Fibroblast of skin of right quadriceps (primary cell): ENCODE results near the gene SIPA1L3.
A peak's percentile ranks its signal among the peaks of the same experiment; 100 is the strongest.

Experiments
- DNase-seq: peaks from one replicate; pipeline ENCODE4 v3.0.0-alpha.2; 2013

Gene SIPA1L3

DNA sequence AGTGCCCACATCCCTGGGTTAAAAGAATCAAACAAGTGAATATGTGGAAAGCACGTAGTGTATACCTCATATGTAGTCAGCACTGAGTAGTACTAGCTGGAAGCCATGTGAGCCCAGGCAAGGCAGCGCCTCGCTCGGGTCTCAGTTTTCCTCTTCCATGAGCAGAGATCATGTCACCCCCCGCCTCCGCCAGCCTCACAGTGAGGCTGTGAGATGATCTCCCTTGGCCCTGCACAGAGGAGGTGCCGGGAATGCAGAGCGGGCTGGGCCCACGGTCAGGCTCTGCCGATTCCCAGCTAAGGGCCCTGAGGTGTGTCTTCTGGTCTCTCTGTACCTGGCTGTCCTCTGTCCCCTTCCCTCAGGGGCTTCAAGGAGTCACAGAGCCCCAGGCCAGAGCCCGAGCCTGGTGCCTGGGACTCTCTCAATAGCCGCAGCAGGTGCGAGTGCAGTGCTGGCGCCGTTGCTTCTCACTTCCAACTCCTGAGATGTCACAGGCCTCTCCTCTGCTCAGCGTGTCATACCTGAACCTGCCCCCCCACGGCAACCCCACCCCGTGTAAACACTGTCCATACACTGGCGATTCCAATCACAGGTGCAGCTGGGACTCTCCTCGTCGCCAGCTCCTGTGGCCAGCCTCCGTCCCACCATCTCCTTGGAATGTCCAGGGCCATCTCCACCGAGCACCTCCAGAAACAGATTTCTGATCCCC is 290.1 kb downstream of the SIPA1L3 start:
- no peak for DNase-seq

DNA sequence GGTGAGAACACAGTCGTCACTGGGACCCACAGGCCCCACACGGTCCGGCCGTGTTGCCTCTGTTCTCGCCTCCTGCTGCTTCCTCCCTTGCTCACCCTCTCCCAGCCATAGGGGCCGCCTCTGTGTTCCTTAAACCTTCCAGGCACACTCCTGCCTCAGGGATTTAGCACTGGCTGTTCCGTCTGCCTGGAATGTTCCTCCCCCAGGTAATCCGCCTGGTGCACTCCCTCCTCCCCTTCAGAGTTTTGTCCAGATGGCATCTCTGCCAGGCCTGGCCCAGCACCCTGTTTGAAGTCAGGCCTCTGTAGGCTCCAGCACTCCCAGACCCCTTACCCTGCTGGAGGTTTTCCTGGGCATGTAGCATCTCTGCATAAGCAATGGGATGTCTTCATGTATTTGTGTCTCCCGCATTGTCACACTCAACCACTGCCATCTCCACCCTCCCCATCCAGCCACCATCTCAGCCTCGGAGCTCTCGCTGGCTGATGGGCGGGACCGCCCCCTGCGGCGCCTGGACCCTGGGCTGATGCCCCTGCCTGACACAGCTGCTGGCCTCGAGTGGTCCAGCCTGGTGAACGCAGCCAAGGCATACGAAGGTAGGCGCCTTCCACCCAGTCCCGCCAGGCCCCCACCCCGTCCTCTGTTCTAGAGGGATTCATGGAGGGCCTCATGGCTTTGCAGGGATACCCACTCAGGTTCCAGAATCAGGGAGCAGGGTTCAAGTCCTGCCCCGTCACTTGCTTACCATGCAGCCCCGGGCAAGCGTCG is 291.1 kb downstream of the SIPA1L3 start:
- DNase-seq, result no peak

DNA sequence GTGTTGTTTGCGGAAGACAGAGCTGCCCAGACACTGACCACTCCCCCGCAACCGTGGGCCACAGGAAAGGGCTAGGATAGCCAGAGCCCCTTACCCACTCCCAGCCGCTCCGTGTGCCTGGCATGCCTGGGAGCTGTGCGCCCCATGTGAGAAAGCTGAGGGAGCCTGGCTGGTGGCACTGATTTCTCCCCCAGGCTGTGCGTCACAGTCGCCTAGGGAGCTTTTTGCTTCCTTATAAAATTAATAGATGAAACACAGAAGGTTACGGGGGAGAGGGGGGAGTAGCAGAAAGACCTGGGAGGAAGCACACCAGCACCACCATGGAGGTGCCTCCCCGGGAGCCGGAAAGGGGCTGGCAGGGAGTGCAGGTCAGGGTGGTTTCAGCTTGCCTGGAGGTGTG is 292.3 kb downstream of the SIPA1L3 start:
- DNase-seq, result no peak

DNA sequence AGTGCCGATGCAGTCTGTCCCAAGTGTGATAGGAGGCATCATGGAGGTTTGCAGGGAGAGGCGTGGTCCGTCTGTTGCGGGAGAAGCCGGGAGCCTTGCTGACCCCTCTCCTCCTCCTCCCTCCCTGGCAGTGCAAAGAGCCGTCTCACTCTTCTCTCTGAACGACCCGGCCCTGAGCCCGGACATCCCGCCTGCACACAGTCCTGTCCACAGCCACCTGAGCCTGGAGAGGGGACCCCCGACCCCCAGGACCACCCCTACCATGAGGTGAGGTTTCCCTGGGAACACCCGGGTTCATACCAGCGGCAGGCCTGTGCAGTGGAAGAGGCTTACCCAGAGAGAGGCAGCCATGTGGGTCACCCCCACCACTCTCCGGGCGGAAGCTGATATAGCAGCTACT is 294.7 kb downstream of the SIPA1L3 start:
- no peak for DNase-seq

DNA sequence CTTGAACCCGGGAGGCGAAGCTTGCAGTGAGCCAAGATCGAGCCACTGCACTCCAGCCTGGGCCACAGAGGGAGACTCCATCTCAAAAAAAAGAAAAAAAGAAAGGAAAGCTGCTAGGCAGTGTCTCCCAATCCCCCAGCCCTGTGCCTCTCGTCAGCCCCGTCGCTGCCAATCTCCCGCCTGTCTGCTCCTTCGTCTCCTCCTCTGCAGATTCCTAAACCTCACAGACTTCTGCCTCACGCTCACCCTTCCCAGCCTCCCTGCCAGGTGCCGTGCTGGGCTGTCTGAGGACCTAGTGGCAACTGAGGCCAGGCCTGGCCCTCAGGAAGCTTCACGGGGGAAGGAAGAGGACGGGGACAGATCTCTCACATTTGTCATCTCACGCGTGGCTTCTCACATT is 295.5 kb downstream of the SIPA1L3 start:
- no peak for DNase-seq

DNA sequence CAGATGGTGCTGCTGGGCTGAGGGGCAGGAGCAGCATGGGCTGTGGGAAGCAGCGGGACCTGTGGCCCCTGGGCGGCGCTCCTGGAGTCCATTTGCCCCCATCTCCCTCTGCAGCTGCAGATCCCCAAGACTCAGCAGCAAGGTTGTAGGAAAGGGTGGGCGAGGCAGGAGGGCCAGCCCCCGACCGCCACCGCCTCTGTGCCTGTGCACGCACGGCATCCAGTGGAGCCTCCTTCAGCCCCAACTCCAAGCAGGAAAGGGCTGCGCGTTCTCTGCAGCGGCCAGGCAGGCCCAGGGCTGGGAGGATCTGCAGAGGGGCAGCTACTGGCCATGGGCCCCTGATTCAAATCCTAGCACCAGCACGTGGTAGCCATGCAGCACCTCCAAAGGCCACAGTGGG is 296.2 kb downstream of the SIPA1L3 start:
- DNase-seq, result no peak

DNA sequence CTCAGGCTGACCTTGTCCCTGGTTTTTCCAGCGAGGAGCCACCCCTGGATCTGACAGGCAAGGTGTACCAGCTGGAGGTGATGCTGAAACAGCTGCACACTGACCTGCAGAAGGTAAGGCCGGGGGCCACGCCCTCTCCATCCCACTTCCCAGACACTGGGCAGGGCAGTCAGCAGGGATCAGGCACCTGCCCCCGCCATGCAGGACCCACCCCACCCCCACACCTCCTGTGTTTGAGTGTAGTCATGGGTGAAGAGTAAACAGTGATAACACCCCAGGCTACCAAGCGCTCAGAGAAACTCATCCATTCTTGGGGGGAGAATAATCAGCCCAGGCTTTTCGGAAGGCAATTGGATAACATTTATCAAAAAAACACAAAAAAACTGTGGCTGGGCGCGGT is 297.1 kb downstream of the SIPA1L3 start:
- no peak for DNase-seq

DNA sequence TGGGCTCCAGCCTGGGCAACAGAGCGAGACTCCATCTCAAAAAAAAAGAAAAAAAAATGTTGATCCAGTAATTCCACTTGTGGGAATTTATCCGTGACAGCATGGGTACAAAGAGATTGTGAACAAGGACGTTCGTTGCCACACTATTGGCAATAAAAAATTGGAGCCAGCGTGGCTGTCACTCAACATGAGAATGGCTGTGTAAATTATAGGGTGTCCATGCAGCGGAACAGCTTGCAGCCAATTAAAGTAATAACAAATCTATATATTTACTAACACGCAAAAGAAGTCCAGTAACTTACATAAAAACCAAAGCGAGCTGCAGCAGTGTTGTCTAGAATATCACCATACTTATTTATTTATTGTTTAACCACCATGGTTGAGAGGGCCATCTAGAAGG is 297.7 kb downstream of the SIPA1L3 start:
- no peak for DNase-seq

DNA sequence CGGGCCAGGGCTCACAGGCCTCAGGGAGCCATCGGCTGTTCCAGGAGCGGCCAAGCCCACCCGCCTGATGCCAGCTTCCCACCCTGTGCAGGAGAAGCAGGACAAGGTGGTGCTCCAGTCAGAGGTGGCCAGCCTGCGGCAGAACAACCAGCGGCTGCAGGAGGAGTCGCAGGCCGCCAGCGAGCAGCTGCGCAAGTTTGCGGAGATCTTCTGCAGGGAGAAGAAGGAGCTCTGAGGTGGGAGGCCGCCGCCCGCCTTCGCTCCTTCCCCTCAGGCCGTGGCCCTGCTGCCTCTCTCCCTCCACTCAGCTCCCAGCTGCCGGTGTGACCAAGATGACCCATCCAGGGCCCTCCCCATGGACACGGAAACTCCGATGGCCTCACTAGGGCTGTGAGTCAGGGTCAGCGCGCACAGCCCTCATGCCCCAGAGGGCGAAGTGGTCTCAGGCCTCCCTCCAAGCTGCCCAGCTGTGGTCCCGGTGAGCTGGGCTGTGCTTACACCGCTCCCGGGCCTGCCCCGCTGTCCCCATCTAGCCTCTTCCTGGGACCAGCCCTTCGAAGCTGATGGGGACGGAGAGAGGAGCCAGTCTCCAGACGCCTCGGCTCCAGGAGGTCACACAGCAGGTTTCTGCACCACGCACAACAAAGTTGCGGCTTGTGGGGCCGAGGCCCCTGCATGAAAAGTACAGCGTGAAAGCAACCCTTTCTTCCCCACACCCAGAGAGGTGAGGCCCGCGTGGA is 299.2 kb downstream of the SIPA1L3 start:
- no peak for DNase-seq

DNA sequence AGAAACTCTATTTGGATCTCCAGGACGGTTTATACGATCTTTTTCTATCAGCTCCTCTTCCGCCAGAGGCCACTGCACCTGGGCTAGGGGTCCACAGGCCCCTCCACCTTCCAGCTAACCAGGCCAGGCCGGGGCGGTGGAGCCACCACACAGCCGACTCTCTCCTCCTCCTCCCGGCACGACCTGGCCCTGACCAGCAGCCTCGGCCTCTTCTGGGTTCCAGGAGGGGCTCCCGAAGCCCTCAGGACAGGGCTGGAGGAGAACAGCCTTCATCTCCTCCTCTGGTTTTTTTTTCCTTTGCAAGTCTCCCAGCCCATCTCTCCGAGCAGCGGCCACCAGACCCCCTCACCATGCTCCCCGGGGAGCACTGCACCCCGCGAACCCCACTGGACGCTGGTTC is 299.9 kb downstream of the SIPA1L3 start:
- DNase-seq, result no peak

DNA sequence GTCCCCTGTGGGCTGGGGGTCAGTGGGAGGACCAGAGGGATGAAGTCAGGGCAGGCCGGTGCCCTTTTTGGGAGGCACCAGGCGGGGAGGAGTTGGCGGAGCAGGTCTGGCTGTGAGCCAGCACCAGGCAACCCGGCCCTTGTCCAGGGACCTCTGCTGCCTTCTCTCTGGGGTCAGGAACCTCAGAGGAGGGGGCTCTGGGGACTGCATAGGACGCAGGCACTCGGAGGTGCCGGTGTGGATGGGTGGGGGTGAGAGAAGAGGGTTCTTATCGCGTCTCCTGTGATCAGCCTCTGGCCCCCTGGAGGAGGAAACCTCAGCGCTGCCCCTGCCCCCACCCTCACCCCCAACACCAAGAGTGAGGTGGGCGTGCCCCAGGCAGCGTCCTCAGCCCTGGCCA is 300.5 kb downstream of the SIPA1L3 start:
- no peak for DNase-seq

DNA sequence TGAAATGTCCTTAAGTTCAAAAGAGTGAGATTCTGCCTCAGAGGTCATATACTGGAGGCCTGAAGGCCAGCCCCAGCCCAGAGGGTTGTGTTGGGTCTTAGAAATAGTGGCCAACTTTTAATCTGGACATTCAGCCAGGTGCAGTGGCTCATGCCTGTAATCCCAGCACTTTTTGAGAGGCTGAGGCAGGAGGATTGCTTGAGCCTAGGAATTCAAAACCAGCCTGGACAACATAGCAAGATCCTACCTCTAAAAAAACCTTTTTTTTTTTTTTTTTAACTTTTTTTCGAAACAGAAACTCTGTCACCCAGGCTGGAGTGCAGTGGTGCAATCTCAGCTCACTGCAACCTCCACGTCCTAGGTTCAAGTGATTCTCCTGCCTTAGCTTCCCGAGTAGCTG is 301.6 kb downstream of the SIPA1L3 start:
- no peak for DNase-seq

DNA sequence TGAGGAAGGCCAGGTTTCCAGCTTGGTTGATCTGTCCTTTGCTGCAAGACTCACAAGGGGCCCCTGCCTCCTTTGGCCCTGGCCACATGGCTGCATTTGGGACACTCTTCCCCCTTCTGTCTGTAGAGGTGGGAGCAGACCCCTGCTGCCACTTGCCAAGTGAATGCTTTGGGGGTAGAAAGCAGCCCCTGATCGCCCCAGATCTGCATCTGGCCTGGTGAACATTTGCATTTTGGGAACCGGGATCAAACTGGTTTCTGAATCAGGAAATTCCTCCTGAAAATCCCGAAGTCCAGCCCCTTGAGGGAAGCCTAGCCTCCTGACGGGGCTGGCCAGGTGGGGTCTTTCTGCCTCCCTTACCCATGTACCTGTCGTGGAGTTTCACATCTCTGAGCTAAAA is 302.1 kb downstream of the SIPA1L3 start:
- no peak for DNase-seq

DNA sequence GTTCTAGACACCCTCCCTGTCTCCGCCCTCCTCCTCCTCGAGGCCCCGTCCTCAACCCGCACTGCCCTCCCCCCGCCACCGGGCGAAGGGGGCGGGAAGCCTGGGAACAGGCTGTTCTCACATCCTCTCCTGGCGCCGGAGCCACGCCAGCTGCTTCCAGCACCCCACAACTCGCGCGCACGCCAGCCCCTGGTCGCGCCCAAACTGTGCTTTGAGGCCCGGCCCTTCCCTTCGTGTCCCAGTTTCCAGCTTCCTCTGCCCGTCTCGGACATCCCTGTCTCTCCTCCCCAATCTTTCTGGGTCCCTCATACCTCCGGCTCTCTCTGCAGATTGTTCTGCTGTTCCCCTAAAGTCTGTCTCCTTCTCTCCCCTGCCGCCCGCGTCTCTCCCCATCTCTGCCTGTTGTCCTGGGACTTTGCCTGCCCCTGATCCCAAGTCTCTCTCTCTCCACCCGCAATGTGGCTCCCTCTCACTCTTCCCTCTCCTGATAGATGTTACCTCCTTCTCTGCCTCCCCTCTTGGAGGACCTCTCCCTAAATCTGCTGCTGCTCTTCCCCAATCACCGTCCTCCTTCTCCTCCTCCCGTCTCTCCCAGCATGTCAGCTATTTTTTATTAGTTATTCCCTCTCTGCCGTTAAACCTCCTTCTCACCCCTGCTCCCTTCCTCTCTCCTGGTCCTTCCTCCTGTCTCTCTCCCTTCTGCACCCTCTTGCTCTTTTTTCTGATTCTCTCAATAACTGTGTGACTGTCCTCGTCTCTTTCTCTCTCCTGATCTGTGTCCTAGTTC is 302.9 kb downstream of the SIPA1L3 start:
- DNase-seq, result peak; percentile 37

DNA sequence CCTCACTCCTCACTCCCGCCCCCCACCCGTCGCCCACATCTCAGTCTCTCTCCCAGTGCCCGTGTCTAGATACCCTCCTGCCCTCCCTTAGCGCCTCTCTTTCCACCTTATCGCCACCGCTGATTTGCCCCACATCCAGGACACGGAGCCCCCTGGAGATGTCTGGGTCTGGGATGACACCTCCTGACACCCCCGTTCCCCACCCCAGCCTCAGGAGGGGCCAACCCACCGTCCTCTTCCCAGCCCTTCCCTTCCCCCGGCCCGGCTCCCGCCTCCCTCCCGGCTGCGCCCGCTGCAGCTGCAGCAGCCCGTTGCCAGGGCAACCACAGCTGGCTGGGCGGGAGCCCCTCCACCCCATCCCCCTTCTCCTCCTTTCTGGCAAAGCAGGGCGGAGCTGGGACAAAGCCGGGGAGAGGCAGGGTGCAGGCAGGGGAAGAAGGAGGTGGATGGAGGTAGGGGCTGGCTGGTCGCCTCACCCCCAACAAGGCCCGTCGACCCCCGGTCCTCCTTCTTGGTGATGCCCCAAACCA is 303.5 kb downstream of the SIPA1L3 start:
- DNase-seq, result peak; percentile 58

DNA sequence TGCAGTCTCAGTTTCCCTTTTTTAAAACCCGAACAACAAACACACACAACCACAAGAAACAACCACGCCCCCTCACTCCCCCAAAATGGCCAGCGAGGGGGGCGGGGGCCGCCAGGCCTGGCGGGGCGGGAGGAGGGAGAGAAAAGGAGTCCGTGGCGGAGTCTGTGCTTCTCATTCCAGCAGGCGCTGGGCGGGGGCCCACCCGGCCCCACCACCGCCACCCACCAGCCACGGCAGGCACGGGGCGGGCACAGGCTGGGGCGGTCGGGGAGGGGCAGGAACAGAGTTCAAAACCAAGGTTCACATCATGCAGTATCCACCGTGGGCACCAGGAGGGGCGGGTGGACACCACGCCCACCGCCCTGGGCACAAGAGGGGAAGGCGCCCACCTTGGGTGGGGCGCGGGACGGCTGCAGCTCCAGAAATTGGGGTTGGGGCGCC is 304.2 kb downstream of the SIPA1L3 start:
- DNase-seq, result no peak

DNA sequence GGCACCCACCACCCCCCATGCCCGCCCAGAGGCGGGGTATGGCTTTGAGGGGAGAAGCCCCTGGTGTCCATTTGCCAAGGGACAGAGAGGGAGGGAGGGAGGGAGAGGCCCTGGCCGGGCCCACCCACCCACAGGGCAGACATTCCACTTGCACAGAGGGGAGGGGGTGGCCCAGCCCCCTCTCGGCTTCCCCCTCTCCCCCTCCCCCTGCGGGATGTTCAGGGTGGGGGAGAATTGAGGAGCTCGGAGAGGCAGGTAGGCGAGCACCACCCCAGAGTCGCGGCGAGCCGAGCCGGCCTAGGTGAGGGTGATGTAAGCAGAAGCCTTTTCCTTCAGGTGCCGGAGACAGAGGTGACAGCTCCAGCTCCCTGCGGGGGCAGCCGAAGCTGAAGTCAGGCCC is 304.8 kb downstream of the SIPA1L3 start:
- DNase-seq, result no peak

DNA sequence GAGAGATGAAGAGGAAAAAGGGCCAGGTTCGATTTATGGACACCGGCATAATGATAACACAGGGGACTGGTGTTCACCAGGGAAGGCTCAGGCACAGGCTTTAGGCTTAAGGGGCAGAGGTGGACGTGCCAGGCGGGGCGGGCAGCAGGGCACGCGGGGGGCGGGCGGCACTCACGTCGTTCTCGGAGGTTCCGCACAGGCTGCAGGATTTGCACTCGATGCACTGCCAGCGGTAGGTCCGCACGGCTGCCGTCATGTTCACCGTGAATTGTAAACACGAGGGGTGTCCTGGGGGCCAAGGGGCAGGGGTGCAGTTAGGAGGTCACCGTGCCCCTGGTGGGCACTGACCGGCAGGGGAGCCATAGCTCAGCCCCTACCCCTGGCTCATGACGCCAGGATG is 306.5 kb downstream of the SIPA1L3 start:
- no peak for DNase-seq

DNA sequence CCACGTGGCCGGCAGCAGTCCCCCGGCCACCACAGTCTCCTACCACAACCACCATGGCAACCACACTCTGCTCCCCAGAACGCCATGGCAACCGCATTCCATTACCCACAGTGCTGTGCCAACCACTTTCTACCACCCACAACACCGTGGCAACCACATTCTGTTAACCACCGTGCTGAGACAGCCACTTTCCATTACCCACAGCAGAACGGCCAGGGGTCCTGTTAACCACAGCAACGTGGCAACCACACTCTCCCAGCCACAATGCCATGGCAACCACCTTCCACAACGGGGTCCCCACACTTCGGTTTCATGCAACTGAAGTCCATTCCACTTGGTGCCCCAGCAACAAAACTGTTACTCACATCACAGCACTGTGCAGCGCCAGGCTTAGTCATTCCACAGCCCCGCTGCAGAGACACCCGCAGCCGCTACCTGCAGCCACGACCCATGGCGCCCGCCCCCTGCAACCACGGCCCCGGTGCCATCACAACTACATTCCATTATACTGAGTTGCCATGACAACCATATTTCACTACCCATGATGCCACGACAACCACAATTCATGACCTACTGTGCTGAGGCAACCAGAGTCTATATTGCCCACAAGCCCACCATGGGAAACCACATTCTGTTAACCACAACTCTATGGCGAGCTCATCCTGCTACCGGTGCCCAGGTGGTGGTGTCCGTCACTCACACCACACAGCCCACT is 307.1 kb downstream of the SIPA1L3 start:
- DNase-seq, result peak; percentile 63

DNA sequence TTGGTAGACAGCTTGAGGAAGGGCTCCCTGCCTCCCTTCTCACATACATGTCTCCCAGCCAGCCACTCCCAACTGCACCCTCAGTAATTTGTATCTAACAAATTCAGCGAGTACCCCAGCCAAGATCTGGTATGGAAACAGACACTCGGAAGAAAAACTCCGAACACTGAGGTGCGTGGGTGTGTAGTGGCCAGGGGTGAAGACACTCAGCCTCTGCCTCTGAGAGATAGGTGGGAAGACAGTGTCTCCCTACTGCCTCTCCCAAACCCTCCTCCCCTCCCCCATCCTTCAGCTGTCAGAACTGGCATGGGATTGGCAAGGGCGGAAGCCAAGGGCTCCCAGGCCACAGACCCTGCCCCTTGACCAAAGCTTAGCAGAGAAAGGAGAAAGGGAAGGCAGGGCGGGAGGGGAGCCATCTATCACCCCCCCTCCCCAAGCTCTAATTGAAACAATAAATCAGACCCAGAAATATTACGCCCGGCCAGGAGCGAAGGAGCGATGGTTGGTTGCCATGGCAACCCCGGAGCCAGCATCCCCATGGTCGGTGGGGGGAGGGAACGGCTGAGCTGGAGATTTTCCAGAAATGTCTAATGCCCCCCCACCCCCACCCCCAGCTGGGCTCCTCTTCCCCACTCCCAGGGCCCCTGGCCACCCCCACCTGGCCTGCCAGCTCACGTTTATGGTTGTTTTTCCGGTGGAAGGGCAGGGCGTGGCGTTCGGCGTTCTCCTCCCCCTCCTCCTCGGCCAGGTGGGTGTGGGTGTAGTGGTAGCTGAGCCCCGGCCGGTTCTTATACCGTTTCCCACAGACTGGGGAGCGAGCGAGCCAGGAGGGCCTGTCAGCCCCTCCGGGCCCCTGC is 310.0 kb downstream of the SIPA1L3 start:
- no peak for DNase-seq

DNA sequence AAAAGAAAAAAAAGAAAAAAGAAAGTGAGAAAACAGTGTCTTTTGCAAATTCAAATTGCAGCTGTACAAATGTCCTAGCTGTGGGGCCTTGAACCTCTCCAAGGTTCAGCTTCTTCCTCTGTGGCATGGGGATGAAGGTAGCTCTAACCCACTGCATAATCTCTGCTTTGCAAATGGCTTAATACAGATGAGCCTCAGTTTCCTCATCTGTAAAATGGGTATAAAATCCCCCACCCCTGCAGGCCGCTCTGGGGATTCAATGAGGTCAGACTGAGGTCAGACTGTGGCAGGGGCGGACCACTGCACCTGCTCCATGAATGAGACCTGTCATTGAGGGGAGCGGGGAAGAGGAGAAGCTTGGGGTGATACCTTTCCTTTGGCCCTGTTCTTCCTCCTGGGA is 311.2 kb downstream of the SIPA1L3 start:
- no peak for DNase-seq
